Activated CD8-positive, alpha-beta memory T cell treated with anti-CD3 and anti-CD28 coated beads for 4 hours (primary cell): ENCODE data around the gene ANO10.

Source experiments
- DNase-seq, 2 donors: peaks; one replicate each; pipeline ENCODE4 v3.0.0-alpha.2; 2020; ENCODE audit warnings: low read depth in 2 of 2

ANO10 gene

GRCh38 chr3:43417133-43417532 lies 204.7 kb downstream of the ANO10 start:
- no peak for DNase-seq

- no peak for DNase-seq
These were observed 206.7 kb downstream of the ANO10 start for GRCh38 chr3:43415088-43415487.

- no peak for DNase-seq
These were observed 208.0 kb downstream of the ANO10 start for GRCh38 chr3:43413676-43414368.

GRCh38 chr3:43411429-43411828 lies 210.4 kb downstream of the ANO10 start:
- DNase-seq, result no peak

GRCh38 chr3:43410592-43410991 lies 211.2 kb downstream of the ANO10 start:
- no peak for DNase-seq

GRCh38 chr3:43409506-43409905 lies 212.3 kb downstream of the ANO10 start:
- DNase-seq, result no peak

- DNase-seq, result no peak
These were observed 215.2 kb downstream of the ANO10 start for GRCh38 chr3:43406643-43407023.

GRCh38 chr3:43405888-43406642 lies 215.7 kb downstream of the ANO10 start:
- no peak for DNase-seq

GRCh38 chr3:43400781-43401730 lies 220.8 kb downstream of the ANO10 start:
- DNase-seq, result no peak

GRCh38 chr3:43400167-43400566 lies 221.6 kb downstream of the ANO10 start:
- DNase-seq, result no peak

GRCh38 chr3:43399034-43399433 lies 222.8 kb downstream of the ANO10 start:
- no peak for DNase-seq

GRCh38 chr3:43394041-43394554 lies 227.7 kb downstream of the ANO10 start:
- no peak for DNase-seq

GRCh38 chr3:43391621-43392020 lies 230.2 kb downstream of the ANO10 start:
- DNase-seq, result no peak

- no peak for DNase-seq
These were observed 231.6 kb downstream of the ANO10 start for GRCh38 chr3:43390255-43390588.

- peak; percentile 33 to 61 for DNase-seq
These were observed 232.2 kb downstream of the ANO10 start for GRCh38 chr3:43389388-43390254.

GRCh38 chr3:43388915-43389314 lies 232.9 kb downstream of the ANO10 start:
- no peak for DNase-seq

GRCh38 chr3:43388175-43388574 lies 233.6 kb downstream of the ANO10 start:
- DNase-seq, result no peak

- no peak for DNase-seq
These were observed 242.5 kb downstream of the ANO10 start for GRCh38 chr3:43379343-43379742.

GRCh38 chr3:43378066-43378935 lies 243.5 kb downstream of the ANO10 start:
- DNase-seq, result peak; percentile 40 to 51

GRCh38 chr3:43373560-43373928 lies 248.3 kb downstream of the ANO10 start:
- DNase-seq, result no peak
